Gastroesophageal sphincter (tissue), 3 donors: ENCODE data around the gene ARHGAP22.

Experiments used
- POLR2A ChIP-seq, 2 donors: fragments of 450-650 bp; IDR thresholded peaks; one replicate each; pipeline ENCODE4 v1.6.1; 2017; ENCODE audit warnings: antibody characterized with exemption in 2 of 2, mild to moderate bottlenecking in 2 of 2, moderate library complexity in 1 of 2
- POLR2AphosphoS5 ChIP-seq: sonication (generic); formaldehyde crosslinking; IDR thresholded peaks from one replicate; pipeline ENCODE4 v1.6.1; 2017; ENCODE audit warnings: antibody characterized with exemption
- TF ChIP-seq, protein P1 (sequence below), 4 experiments: fragments of 200-600 bp in 2 of 4; fragments of 450-650 bp in 2 of 4; sonication (generic) in 1 of 4; IDR thresholded peaks; one replicate each; pipeline ENCODE4 v1.5.1; 2017 to 2019; ENCODE audit warnings: antibody characterized with exemption in 4 of 4, mild to moderate bottlenecking in 2 of 4, moderate library complexity in 2 of 4

DNA sequence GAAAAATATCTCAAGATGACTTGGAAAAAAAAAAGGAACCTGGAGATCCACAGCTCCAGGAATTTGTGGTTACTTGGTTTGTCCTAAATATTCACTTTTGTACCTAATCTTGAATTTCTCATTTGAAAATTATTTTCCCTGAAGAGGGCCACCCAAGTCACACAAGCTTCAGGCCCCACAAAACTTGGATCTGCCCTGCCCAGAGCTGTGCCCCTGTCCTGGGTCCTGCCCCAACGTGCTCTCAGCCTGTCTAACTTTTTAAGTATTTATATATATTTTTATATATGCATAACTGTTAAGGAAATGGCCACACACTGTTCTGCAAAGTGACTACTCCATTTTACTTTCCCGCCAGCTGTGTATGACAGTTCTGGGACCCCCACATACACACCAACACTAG, 123.5 kb downstream of the ARHGAP22 start:
- no peak for TF ChIP-seq POLR2A (IDR thresholded peaks at IDR 0.05)
- TF ChIP-seq, protein P1, sequence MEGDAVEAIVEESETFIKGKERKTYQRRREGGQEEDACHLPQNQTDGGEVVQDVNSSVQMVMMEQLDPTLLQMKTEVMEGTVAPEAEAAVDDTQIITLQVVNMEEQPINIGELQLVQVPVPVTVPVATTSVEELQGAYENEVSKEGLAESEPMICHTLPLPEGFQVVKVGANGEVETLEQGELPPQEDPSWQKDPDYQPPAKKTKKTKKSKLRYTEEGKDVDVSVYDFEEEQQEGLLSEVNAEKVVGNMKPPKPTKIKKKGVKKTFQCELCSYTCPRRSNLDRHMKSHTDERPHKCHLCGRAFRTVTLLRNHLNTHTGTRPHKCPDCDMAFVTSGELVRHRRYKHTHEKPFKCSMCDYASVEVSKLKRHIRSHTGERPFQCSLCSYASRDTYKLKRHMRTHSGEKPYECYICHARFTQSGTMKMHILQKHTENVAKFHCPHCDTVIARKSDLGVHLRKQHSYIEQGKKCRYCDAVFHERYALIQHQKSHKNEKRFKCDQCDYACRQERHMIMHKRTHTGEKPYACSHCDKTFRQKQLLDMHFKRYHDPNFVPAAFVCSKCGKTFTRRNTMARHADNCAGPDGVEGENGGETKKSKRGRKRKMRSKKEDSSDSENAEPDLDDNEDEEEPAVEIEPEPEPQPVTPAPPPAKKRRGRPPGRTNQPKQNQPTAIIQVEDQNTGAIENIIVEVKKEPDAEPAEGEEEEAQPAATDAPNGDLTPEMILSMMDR (IDR thresholded peaks at IDR 0.05): no peak
- no peak for TF ChIP-seq POLR2AphosphoS5
